IPS-18c (cell line): ENCODE results near the gene GALNT10.

Experiments used
- H3K4me3 ChIP-seq: 2 replicates; pipeline ENCODE4 v1.7.0; 2013; ENCODE audit warnings: low read depth, mild to moderate bottlenecking, low read length, moderate library complexity; ENCODE audit not compliant: insufficient read depth
- H3K9me3 ChIP-seq: one replicate; pipeline ENCODE4 v1.6.1; 2013; ENCODE audit warnings: mild to moderate bottlenecking, low read length, moderate library complexity; ENCODE audit not compliant: control insufficient read depth, insufficient read depth

GALNT10 gene

GRCh38 chr5:154429341-154429740 is 238.8 kb downstream of the GALNT10 start:
- Histone ChIP-seq H3K4me3 (no peak overlapping the region), H3K9me3 (no peaks in the 10 kb centered on the region)

GRCh38 chr5:154430466-154430865 is 239.9 kb downstream of the GALNT10 start:
- no peak overlapping the region for H3K4me3 ChIP-seq
- H3K9me3 ChIP-seq: no peaks in the 10 kb centered on the region

GRCh38 chr5:154430961-154431630 is 240.6 kb downstream of the GALNT10 start:
- Histone ChIP-seq H3K4me3 (no peak overlapping the region), H3K9me3 (no peaks in the 10 kb centered on the region)

GRCh38 chr5:154435226-154435625 is 244.7 kb downstream of the GALNT10 start:
- Histone ChIP-seq H3K4me3 (no peak overlapping the region), H3K9me3 (no peaks in the 10 kb centered on the region)

- Histone ChIP-seq H3K4me3 (no peak overlapping the region), H3K9me3 (no peaks in the 10 kb centered on the region)
These were observed 246.9 kb downstream of the GALNT10 start for GRCh38 chr5:154437281-154437965.

GRCh38 chr5:154440540-154440939 is 250.0 kb downstream of the GALNT10 start:
- Histone ChIP-seq H3K9me3 (no peaks in the 10 kb centered on the region), H3K4me3 (no peak overlapping the region)

GRCh38 chr5:154442801-154443200 is 252.3 kb downstream of the GALNT10 start:
- no peaks in the 10 kb centered on the region for H3K9me3 ChIP-seq
- H3K4me3 ChIP-seq: no peak overlapping the region

GRCh38 chr5:154444556-154445421 is 254.3 kb downstream of the GALNT10 start:
- peak overlapping the region; percentile 97 for H3K4me3 ChIP-seq
- no peaks in the 10 kb centered on the region for H3K9me3 ChIP-seq

GRCh38 chr5:154445422-154446194 is 255.1 kb downstream of the GALNT10 start, which contains the start of gene SAP30L:
Gene SAP30L, plus strand, starts transcription at chr5:154445997. Its CDS starts 608 bp downstream, at chr5:154446605.
- no peaks in the 10 kb centered on the region for H3K9me3 ChIP-seq
- peak within 1 kb of the TSS; percentile 97 for H3K4me3 ChIP-seq

GRCh38 chr5:154446195-154447088 is 255.9 kb downstream of the GALNT10 start:
- Histone ChIP-seq H3K9me3 (no peaks in the 10 kb centered on the region), H3K4me3 (peak overlapping the region; percentile 97)

- H3K4me3 ChIP-seq: peak overlapping the region; percentile 97; the same call in 1 of the 2 replicates
These were observed 256.7 kb downstream of the GALNT10 start for GRCh38 chr5:154447089-154447725.

GRCh38 chr5:154449786-154450185 is 259.3 kb downstream of the GALNT10 start:
- H3K9me3 ChIP-seq: no peaks in the 10 kb centered on the region
- H3K4me3 ChIP-seq: no peak overlapping the region

More at GRCh38 chr5:154447089-154447725, 256.7 kb downstream of the GALNT10 start:
- H3K9me3 ChIP-seq: no peaks in the 10 kb centered on the region

GRCh38 chr5:154451957-154452356 is 261.4 kb downstream of the GALNT10 start:
- Histone ChIP-seq H3K9me3 (peaks cover 2% of the 10 kb centered on the region), H3K4me3 (no peak overlapping the region)

GRCh38 chr5:154455585-154455984 is 265.1 kb downstream of the GALNT10 start:
- Histone ChIP-seq H3K9me3 (peaks cover 2% of the 10 kb centered on the region), H3K4me3 (no peak overlapping the region)

GRCh38 chr5:154456540-154456939 is 266.0 kb downstream of the GALNT10 start:
- Histone ChIP-seq H3K4me3 (no peak overlapping the region), H3K9me3 (peaks cover 2% of the 10 kb centered on the region)

- Histone ChIP-seq H3K9me3 (peaks cover 2% of the 10 kb centered on the region), H3K4me3 (no peak overlapping the region)
These were observed 268.5 kb downstream of the GALNT10 start for GRCh38 chr5:154459015-154459414.
